GM10248 (cell line): ENCODE results near the gene NUP50.

Source experiments
- CTCF ChIA-PET: fragments of 300-600 bp; sonication (Branson Sonifier 250); formaldehyde crosslinking; extraction: SDS; loops from one replicate; lab custom pipeline; 2021; ENCODE audit warnings: antibody characterized with exemption; lab: Yijun Ruan, JAX
- POLR2A ChIA-PET: fragments of 350-650 bp; sonication (Branson Sonifier 250); formaldehyde crosslinking; extraction: SDS; loops from one replicate; lab custom pipeline; 2020; ENCODE audit warnings: antibody characterized with exemption; lab: Yijun Ruan, JAX
- DNase-seq: peaks from one replicate; pipeline ENCODE4 v3.0.0; 2012; ENCODE audit errors: extremely low spot score
- TF ChIP-seq, protein P1 (sequence below): IDR thresholded peaks from 2 replicates; pipeline ENCODE4 v1.5.1; 2012; ENCODE audit warnings: mild to moderate bottlenecking, low read depth; ENCODE audit errors: extremely low read depth, missing control alignments, control extremely low read depth

Gene NUP50

DNA sequence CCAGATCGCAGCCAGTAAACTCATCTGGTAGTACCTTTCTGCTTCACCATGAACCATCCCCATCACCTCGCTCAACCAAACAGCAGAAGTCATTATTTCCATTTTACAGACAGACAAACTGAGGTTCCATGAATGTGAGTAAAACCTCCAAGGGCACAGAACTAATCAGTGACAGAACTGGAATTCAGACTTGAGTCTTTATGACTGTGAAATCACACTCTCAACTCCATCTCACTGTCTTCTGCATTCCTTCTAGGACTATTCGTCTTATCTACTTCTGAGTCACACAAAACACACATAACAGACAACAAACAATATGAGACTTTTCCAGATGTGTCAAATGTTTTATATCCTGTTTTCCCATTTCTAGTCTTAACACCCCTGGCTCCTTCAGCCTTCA is 9.3 kb upstream of the NUP50 start:
- ChIA-PET CTCF (no interaction called here), POLR2A (no interaction called here)
- DNase-seq = no peak

DNA sequence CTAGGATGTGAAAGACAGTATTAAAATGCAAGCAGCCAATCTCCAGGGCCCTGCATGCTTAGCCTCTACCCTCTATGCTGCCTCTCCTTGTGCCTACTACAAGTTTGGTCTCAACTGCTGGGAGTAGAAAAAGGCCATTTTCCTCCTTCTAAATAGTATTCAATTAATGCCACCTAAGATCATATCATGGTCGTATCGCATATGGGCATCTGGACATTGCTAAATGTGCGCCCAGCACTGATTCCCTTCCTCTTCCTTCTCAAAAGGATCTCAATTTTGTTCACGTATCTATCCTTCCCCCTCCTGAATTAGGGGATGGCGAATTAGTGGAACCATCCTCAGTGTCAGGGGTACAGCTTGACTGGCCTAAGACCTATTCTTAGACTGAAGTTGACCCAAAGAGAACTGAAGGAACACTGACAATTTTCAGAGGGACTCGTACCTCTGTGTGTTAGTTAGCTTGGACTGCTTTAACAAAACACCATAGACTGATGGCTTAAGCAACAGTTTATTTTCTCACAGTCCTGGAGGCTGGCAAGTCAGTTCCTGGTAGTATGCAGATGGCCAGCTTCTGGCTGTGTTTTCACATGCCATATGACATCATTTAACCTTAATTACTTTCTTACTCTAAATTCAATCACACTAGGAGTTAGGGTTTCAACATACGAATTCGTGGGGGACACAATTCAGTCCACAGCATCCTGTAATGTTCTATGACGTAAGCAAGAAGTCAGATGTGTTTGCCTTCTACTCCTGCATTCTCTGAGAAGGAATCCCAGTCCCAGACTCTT is 8.5 kb upstream of the NUP50 start:
- no peak for DNase-seq
- POLR2A ChIA-PET = no interaction called here
- TF ChIP-seq, protein P1, sequence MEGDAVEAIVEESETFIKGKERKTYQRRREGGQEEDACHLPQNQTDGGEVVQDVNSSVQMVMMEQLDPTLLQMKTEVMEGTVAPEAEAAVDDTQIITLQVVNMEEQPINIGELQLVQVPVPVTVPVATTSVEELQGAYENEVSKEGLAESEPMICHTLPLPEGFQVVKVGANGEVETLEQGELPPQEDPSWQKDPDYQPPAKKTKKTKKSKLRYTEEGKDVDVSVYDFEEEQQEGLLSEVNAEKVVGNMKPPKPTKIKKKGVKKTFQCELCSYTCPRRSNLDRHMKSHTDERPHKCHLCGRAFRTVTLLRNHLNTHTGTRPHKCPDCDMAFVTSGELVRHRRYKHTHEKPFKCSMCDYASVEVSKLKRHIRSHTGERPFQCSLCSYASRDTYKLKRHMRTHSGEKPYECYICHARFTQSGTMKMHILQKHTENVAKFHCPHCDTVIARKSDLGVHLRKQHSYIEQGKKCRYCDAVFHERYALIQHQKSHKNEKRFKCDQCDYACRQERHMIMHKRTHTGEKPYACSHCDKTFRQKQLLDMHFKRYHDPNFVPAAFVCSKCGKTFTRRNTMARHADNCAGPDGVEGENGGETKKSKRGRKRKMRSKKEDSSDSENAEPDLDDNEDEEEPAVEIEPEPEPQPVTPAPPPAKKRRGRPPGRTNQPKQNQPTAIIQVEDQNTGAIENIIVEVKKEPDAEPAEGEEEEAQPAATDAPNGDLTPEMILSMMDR = no peak
- CTCF ChIA-PET = no interaction called here

More for the DNA sequence above, 9.3 kb upstream of the NUP50 start:
- TF ChIP-seq, protein P1 = no peak

DNA sequence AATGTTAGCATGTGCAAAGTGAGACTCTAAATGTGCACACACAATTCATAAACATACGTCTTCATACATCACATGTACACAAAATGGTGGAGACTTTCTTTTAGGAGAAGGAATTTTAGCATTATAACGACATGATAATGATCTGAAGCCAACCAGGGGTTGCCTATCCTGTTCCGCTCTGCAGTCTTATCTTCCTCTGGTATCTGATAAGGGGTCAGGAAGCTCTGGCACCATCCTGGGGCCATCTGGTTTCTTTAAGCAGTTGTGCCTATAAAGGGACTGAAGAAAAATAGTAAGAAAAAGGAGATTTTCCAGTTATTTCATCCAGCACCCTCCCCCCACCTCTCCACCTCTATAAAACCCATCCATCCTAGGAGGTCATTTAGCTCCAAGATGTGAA is 5.8 kb upstream of the NUP50 start:
- ChIA-PET CTCF (interaction anchor here (2.8 kb wide), 1 partner anchor 9 kb away, joined by 10 read pairs; no protein-coding TSS in a partner anchor), POLR2A (no interaction called here)
- TF ChIP-seq, protein P1 = no peak
- no peak for DNase-seq

DNA sequence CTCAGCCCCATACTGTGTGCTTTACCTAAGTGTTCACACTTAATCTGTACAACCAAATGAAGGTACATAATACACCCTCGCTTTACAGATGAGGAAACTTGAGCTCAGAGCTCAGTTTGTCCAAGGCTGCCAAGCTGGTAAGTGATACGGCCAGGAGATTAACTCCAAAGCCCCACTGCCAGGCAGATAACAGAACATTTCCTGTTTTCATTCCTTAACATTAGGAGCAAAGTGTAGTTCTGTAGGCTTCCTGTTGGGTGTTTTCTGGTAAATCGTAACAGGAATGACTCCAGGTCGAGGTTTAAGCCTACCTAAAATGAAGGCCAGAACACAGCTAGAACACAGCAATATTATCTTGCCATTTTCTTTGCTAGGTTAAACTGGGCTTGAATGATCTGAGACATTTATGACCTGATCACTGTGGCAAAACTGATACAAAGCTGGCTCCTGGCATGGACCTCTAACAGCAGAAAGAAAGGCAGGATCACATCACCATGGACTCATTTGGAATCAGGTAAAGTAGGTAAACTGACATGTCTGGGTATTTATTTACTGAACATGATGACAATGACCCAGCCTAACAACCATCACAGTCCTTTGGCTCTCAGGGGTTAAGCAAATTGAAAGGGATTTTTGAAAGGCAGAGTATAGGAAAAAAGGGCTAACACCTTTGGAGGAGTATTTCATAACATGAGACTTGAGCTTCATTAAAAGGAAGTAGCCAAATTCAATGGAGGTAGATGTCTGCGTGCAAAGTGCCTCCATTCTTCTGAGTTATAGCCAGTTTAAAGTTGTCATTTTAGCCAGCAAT is 3.9 kb upstream of the NUP50 start:
- no peak for DNase-seq
- POLR2A ChIA-PET = no interaction called here
- CTCF ChIA-PET = interaction anchor here (1.0 to 2.8 kb wide), 3 partner anchors 11 to 103 kb away, joined by 3 to 10 read pairs (median 5); no protein-coding TSS in a partner anchor
- TF ChIP-seq, protein P1 = no peak

DNA sequence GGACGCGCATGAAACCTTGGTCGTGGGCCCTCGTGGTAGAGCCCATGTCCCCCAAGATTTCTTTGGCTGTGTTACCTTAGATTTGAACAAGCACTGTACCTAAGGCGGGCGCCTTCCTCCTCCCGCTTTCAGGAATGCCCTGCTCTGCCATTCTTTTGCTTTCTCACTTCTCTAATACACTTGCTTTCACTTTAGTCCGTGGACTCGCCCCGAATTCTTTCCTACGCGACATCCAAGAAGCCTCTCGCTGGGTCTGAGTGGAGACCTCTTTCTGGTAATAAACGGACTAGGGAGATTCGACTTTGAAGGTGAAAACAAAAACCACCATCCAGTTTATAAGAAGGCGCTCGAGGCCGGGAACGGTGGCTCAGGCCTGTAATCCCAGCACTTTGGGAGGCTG is 1.2 kb upstream of the NUP50 start:
- DNase-seq = no peak
- TF ChIP-seq, protein P1 = no peak
- ChIA-PET POLR2A (no interaction called here), CTCF (interaction anchor here (1.3 to 1.7 kb wide), 3 partner anchors 10 to 59 kb away, joined by 3 to 5 read pairs (median 3); no protein-coding TSS in a partner anchor)

DNA sequence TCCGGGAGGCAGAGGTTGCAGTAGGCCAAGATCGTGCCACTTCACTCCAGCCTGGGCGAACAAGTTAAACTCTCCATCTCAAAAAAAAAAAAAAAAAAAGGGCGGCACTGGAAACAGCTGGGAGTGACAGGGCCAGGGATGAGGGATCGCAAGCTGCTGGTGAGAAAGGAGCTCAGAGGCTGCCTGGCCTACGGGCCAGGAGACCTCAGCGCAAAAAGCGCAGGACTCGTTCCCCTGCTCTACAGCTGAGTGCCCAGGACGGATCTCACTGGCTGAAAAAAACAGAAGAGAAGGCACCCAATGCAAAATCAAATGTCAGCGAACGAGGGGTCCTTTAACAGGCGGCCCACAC is 650 bp upstream of the NUP50 start:
- POLR2A ChIA-PET = interaction anchor here (0.9 to 1.1 kb wide), 3 partner anchors 8 to 1599 kb away, joined by 3 to 6 read pairs (median 4); partner anchors contain the start of gene TBC1D22A
- TF ChIP-seq, protein P1 = no peak
- peak; percentile 37 for DNase-seq
- CTCF ChIA-PET = interaction anchor here (0.9 to 1.7 kb wide), 5 partner anchors 10 to 71 kb away, joined by 3 to 5 read pairs (median 3); no protein-coding TSS in a partner anchor
